RWPE2 (cell line): ENCODE results near the gene LONP1.

Experiments used
- ATAC-seq: fragments of 200-7000 bp; cut with Tn5 transposase; 3 replicates; pipeline ENCODE4 v1.9.1; 2021; ENCODE audit warnings: low read depth
- DNase-seq: peaks from one replicate; pipeline ENCODE4 v3.0.0-alpha.2; 2020; ENCODE audit warnings: low spot score
- H3K27ac ChIP-seq: fragments of 450-650 bp; 2 replicates; pipeline ENCODE4 v1.5.1; 2017; ENCODE audit warnings: mild to moderate bottlenecking; ENCODE audit not compliant: poor library complexity, severe bottlenecking
- H3K27me3 ChIP-seq: fragments of 250-450 bp; sonication (Bioruptor Pico); 2 replicates; pipeline ENCODE4 v1.5.1; 2021; ENCODE audit warnings: mild to moderate bottlenecking, moderate library complexity; ENCODE audit not compliant: insufficient read depth, poor library complexity, severe bottlenecking
- H3K36me3 ChIP-seq: fragments of 250-450 bp; sonication (Bioruptor Pico); 2 replicates; pipeline ENCODE4 v1.5.1; 2020; ENCODE audit warnings: low read depth, mild to moderate bottlenecking, moderate library complexity
- H3K4me1 ChIP-seq: fragments of 250-450 bp; sonication (Bioruptor Pico); 2 replicates; pipeline ENCODE4 v1.5.1; 2021; ENCODE audit warnings: mild to moderate bottlenecking, moderate library complexity; ENCODE audit not compliant: insufficient read depth, poor library complexity, severe bottlenecking
- H3K4me3 ChIP-seq: fragments of 250-450 bp; sonication (Bioruptor Pico); 2 replicates; pipeline ENCODE4 v1.5.1; 2021; ENCODE audit warnings: mild to moderate bottlenecking, moderate library complexity; ENCODE audit not compliant: severe bottlenecking
- H3K9me3 ChIP-seq: fragments of 250-450 bp; sonication (Bioruptor Pico); 2 replicates; pipeline ENCODE4 v1.5.1; 2021; ENCODE audit warnings: mild to moderate bottlenecking, moderate library complexity; ENCODE audit not compliant: severe bottlenecking
- CTCF ChIP-seq: fragments of 450-650 bp; IDR thresholded peaks from one replicate; pipeline ENCODE4 v1.5.1; 2017; ENCODE audit warnings: mild to moderate bottlenecking, moderate library complexity; ENCODE audit not compliant: poor library complexity, severe bottlenecking

LONP1 gene

GRCh38 chr19:5683177-5683886 lies 36.6 kb downstream of the LONP1 start:
- ATAC-seq: no peak
- H3K27me3 ChIP-seq: no peaks in the 10 kb centered on the region
- no peaks in the 10 kb centered on the region for H3K36me3 ChIP-seq
- no peak for DNase-seq
- no peaks in the 10 kb centered on the region for H3K4me1 ChIP-seq
- H3K27ac ChIP-seq: no peak overlapping the region
- no peaks in the 10 kb centered on the region for H3K9me3 ChIP-seq
- TF ChIP-seq CTCF: no peak
- H3K4me3 ChIP-seq: no peak overlapping the region

- Histone ChIP-seq H3K4me1 (no peaks in the 10 kb centered on the region), H3K36me3 (no peaks in the 10 kb centered on the region), H3K27me3 (no peaks in the 10 kb centered on the region), H3K27ac (no peak overlapping the region), H3K9me3 (no peaks in the 10 kb centered on the region), H3K4me3 (no peak overlapping the region)
- TF ChIP-seq CTCF: no peak
- no peak for DNase-seq
- no peak for ATAC-seq
Measured at GRCh38 chr19:5682107-5682482, 37.9 kb downstream of the LONP1 start.

GRCh38 chr19:5681391-5682106 lies 38.4 kb downstream of the LONP1 start:
- Histone ChIP-seq H3K36me3 (no peaks in the 10 kb centered on the region), H3K4me1 (no peaks in the 10 kb centered on the region), H3K4me3 (peak overlapping the region; percentile 78), H3K27me3 (no peaks in the 10 kb centered on the region), H3K9me3 (no peaks in the 10 kb centered on the region), H3K27ac (no peak overlapping the region)
- ATAC-seq (no peak), DNase-seq (no peak)
- no peak for TF ChIP-seq CTCF

- ATAC-seq: peak; percentile 96
- H3K4me3 ChIP-seq: peak within 1 kb of the TSS; percentile 78
- TF ChIP-seq CTCF: no peak
- H3K27me3 ChIP-seq: no peaks in the 10 kb centered on the region
- peak within 1 kb of the TSS; percentile 53 for H3K27ac ChIP-seq
- H3K36me3 ChIP-seq: no peaks in the 10 kb centered on the region
- H3K4me1 ChIP-seq: no peaks in the 10 kb centered on the region
- peak; percentile 96 for DNase-seq
- H3K9me3 ChIP-seq: no peaks in the 10 kb centered on the region
Measured at GRCh38 chr19:5680437-5681368, 39.2 kb downstream of the LONP1 start, which contains the start of the genes HSD11B1L and MICOS13. TSS of gene HSD11B1L (plus strand) at chr19:5681027. CDS start at chr19:5684833, 3,806 bp downstream. TSS of gene MICOS13 (minus strand) at chr19:5680516. CDS start at chr19:5680486, 30 bp downstream.
